Raji (cell line): ENCODE results near the gene USE1.

Experiments used
- POLR2A ChIP-seq: IDR thresholded peaks from 2 replicates; pipeline ENCODE4 v1.6.1; 2011; ENCODE audit warnings: low read depth, low read length, control low read depth; ENCODE audit not compliant: insufficient read depth

Gene USE1

DNA sequence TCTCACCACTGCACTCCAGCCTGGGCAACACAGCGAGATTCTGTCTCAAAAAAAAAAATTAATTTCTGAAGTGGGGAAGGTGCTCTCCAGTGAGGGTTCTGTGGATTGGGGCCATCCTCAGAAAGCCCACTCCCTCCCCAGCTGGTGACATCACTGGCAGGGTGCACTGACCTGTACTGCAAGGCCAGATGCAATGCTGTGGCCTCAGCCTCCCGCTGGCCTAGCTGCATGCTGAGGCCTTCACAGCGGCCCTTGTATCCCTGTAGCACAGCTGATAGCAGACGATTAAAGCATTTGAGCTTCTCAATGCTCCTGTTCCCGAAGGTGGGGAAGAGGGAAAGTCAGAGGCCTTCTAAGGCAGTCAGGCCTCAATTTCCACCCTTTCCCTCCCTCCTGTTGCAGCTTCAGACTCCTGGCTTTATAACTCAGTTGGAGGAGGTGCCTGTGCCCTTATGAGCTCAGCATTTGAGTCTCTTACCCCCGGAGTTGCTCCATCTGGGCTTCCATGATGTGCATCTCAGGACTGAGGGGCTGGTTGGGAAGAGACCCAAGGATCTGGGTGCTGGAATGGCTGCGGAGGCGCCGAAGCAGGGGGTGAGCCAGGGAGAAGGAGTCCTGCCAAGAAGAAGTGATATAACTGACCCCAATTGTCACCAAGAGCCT is 44.1 kb downstream of the USE1 start:
- TF ChIP-seq POLR2A, result no peak

GRCh38 chr19:17259934-17260333 is 44.8 kb downstream of the USE1 start:
- no peak for TF ChIP-seq POLR2A

GRCh38 chr19:17260842-17261325 is 45.7 kb downstream of the USE1 start:
- TF ChIP-seq POLR2A, result peak; percentile 54

DNA sequence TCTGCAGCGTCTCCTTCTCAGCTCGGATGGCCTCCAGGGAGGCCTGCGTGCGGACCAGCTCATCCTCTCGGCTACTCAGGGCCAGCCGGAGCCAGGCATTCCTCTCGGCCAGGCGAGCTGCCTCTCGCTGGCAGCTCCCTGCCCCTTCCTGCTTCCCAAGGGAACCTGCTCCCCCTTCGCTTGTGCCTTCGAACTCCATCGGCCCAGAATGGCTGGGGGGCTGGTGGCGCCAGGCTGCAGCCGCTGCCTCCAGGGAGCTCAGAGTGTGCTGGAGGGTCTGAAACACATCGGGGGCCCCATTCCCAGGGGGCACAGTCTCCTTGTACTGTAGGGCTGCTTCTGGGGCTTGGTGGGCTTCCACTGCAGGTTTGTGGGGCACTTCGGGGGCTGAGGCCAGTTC is 47.4 kb downstream of the USE1 start:
- no peak for TF ChIP-seq POLR2A

DNA sequence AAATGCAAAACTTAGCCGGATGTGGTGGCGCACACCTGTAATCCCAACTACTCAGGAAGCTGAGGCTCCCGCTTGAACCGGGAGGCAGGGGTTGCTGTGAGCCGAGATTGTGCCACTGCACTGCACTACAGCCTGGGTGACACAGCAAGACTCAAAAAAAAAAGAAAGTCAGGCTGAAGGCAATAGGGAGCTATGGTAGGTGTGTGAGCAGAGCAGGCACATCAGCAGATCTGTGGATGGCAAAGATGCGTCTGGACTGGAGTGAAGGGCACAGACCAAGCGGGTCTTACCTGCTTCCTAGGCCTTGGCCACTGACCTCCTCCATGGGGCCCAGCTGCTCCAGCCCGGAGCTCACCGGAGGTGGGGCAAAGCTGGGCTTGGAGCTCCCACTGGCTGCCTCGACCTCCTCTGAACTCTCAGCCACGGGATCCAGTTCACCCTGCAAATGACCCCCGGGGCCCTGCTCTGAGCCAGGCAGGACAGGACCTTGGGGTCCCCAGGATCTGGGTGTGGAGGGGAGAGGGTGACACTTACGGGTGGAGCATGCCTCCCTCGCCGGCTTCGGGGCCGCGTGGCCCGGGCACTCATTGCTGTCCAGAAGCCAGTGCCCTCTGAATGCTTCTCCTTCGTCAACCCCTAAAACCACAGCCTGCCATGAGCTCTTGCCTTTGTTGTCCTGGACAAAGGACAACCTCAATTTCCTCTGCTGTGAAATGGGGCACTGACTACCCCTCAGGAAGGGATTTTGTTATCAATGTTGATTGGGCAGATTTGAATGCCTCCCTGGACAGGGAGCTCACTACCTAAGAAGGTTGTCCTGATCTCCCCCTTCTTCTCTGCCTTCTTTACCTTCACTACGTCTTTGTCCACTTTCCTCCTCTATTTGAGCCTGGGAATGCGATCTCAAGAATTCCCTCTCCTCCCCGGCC is 48.8 kb downstream of the USE1 start:
- TF ChIP-seq POLR2A, result no peak

DNA sequence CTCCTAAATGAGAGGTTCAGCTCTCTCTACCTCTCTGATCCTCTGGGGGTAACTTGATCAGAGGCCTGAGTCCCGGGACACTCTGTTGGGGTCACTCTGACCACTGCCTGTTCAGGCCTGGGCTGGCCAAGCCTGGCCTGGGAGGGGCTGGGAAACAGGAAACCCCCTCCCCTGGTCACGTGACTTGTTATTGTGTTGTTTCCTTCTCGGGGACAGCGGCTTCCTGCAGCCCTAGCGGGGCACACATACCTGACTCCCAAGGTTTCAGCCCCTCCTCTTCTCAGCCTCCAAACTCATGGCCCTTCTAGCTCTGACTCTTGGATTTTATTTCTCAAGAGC is 49.5 kb downstream of the USE1 start, which contains the start of gene USHBP1:
Gene USHBP1 (minus strand): TSS at position 105 of the 339 bp plus-strand sequence. CDS start 446 bp downstream, outside the sequence.
- TF ChIP-seq POLR2A, result no peak

GRCh38 chr19:17266026-17266425 is 50.9 kb downstream of the USE1 start:
- TF ChIP-seq POLR2A, result no peak

GRCh38 chr19:17266589-17266974 is 51.4 kb downstream of the USE1 start:
- TF ChIP-seq POLR2A, result peak; percentile 40; the same call in 1 of the 2 replicates

DNA sequence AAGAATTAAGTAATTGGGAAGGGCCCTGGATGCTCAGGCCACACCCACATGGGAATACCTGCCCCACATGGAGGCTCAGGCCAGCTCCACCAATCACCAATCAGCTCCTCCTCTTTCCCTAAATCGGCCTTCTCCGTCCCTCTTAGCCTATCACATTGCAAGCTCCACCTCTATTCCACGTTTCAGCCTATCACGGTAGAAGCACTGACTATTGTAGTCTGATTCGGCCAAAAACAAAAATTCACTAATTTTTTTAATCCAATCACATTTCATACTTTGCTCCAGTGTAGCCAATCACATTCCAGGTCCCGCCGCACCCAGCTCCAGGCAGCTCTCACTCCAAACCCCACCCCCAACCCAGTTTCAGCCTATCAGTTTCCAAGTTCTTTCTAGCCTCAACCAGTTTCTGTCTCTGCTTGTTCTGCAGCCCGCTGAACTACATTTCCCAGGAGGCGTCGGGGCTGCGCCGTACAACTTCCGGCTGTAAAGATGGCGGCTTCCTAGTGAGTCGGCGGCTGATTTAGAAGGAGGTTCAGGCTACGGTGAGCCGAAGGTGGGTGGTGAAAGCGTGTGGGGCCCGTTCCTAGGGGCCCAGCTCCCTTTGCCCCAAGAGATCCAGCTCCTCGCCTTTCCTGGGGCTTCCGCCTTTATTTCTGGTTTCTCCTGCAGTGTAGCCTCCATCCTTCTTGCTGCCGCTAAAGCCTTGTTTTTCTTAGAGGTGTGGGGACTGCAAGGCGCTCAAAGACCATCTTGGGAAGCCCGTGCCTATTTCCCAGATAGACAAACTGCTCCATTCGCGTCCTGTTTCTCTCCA is 52.0 kb downstream of the USE1 start, which contains the start of gene BABAM1:
Gene BABAM1 (plus strand): TSS at position 469 of the 814 bp plus-strand sequence. CDS start 1,364 bp downstream, outside the sequence.
- TF ChIP-seq POLR2A, result peak; percentile 78

DNA sequence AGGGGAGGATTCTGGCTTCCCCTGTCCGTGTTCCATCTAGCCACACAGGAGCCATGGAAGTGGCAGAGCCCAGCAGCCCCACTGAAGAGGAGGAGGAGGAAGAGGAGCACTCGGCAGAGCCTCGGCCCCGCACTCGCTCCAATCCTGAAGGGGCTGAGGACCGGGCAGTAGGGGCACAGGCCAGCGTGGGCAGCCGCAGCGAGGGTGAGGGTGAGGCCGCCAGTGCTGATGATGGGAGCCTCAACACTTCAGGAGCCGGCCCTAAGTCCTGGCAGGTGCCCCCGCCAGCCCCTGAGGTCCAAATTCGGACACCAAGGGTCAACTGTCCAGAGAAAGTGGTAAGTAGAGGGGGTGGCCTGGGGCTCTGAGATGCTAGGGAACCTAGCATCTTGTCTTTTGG is 53.6 kb downstream of the USE1 start:
- TF ChIP-seq POLR2A, result no peak
